HG03135 (cell line): ENCODE results near the gene NPLOC4.
"Not testable (repeated sequence)": the region's sequence is repeated elsewhere in the genome, so short reads cannot be mapped to it uniquely, and the experiment has no call there.

Source experiments
- ATAC-seq: cut with Tn5 transposase; IDR thresholded peaks from one replicate; pipeline ENCODE4 v1.9.1; 2021; ENCODE audit warnings: mild to moderate bottlenecking, moderate library complexity; ENCODE audit not compliant: unreplicated experiment

Gene NPLOC4

GRCh38 chr17:81535480-81536298 is 101.2 kb downstream of the NPLOC4 start:
- no peak for ATAC-seq

GRCh38 chr17:81535007-81535328 is 101.9 kb downstream of the NPLOC4 start:
- ATAC-seq: no peak

- no peak for ATAC-seq
These were observed 102.5 kb downstream of the NPLOC4 start for GRCh38 chr17:81534157-81535006.

GRCh38 chr17:81533339-81534141 is 103.4 kb downstream of the NPLOC4 start:
- no peak for ATAC-seq

- no peak for ATAC-seq
These were observed 104.2 kb downstream of the NPLOC4 start for GRCh38 chr17:81532490-81533287.

GRCh38 chr17:81531998-81532404 is 104.9 kb downstream of the NPLOC4 start:
- ATAC-seq: not testable (repeated sequence)

GRCh38 chr17:81531013-81531412 is 105.9 kb downstream of the NPLOC4 start:
- ATAC-seq: not testable (repeated sequence)

GRCh38 chr17:81529437-81529803 is 107.5 kb downstream of the NPLOC4 start:
- ATAC-seq: no peak

GRCh38 chr17:81528651-81529436 is 108.1 kb downstream of the NPLOC4 start:
- no peak for ATAC-seq

GRCh38 chr17:81528384-81528650 is 108.6 kb downstream of the NPLOC4 start:
- ATAC-seq: no peak

- no peak for ATAC-seq
These were observed 109.1 kb downstream of the NPLOC4 start, which contains the start of gene FSCN2 for GRCh38 chr17:81527591-81528383. Gene FSCN2, plus strand, starts transcription at chr17:81528377. Its CDS starts 155 bp downstream, at chr17:81528532.

- no peak for ATAC-seq
These were observed 110.0 kb downstream of the NPLOC4 start for GRCh38 chr17:81526662-81527571.

- no peak for ATAC-seq
These were observed 112.1 kb downstream of the NPLOC4 start for GRCh38 chr17:81524865-81525159.

GRCh38 chr17:81524039-81524864 is 112.7 kb downstream of the NPLOC4 start:
- no peak for ATAC-seq

- no peak for ATAC-seq
These were observed 113.4 kb downstream of the NPLOC4 start for GRCh38 chr17:81523402-81524038.

GRCh38 chr17:81522491-81523401 is 114.2 kb downstream of the NPLOC4 start:
- no peak for ATAC-seq
